Natural killer cell treated with Interleukin-12 subunit alpha and Interleukin-12 subunit beta and Interleukin-15 and Interleukin-18, amount 100 ng/mL, for 72 hours (primary cell): ENCODE data around the gene SPCS3. TPM values are rescaled to one million over a fixed set of nuclear protein-coding genes. Genes with fewer than 3 reads are reported as not detected.
"Not testable (repeated sequence)": the region's sequence is repeated elsewhere in the genome, so short reads cannot be mapped to it uniquely, and the experiment has no call there.

ENCODE experiments used
- ATAC-seq, 2 donors: fragments of 150-1000 bp; cut with Tn5 transposase in 1 of 2; sonication (Bioruptor Pico), chemical (Tn5 transposase) in 1 of 2; 2 replicates each; pipeline ENCODE4 v1.10.0; 2021
- DNase-seq: peaks from one replicate; pipeline ENCODE4 v3.0.0; 2022; ENCODE audit warnings: low spot score
- H3K27ac Mint-ChIP-seq, 2 donors: 1 replicate in 1 of 2; 2 replicates in 1 of 2; pipeline ENCODE4 v1.8.0; 2022; ENCODE audit warnings: mixed read lengths in 2 of 2, mild to moderate bottlenecking in 1 of 2, moderate library complexity in 1 of 2
- H3K27me3 Mint-ChIP-seq, 2 donors: 1 replicate in 1 of 2; 2 replicates in 1 of 2; pipeline ENCODE4 v1.8.0; 2022; ENCODE audit warnings: mixed read lengths in 2 of 2
- H3K36me3 Mint-ChIP-seq: one replicate; pipeline ENCODE4 v1.8.0; 2022; ENCODE audit warnings: mixed read lengths
- H3K4me1 Mint-ChIP-seq, 2 donors: 1 replicate in 1 of 2; 2 replicates in 1 of 2; pipeline ENCODE4 v1.8.0; 2022; ENCODE audit warnings: low read depth in 2 of 2, mixed read lengths in 2 of 2, mild to moderate bottlenecking in 1 of 2
- H3K4me3 Mint-ChIP-seq: one replicate; pipeline ENCODE4 v1.8.0; 2022; ENCODE audit warnings: mixed read lengths
- H3K9me3 Mint-ChIP-seq: 2 replicates; pipeline ENCODE4 v1.8.0; 2022; ENCODE audit warnings: mixed read lengths
- total RNA-seq, 2 donors: library from RNA; stranded (reverse); gene quantifications; one replicate each; pipeline ENCODE4 v1.2.3, GENCODE V29; 2022

Gene SPCS3
- total RNA-seq, 2 donors from 2014 or later = 218 to 239 TPM

GRCh38 chr4:176291748-176292147, 28.0 kb upstream of the SPCS3 start:
- no peak for DNase-seq
- H3K27me3 Mint-ChIP-seq = peaks cover 18 to 20% of the 10 kb centered on the region in 2 donors
- H3K4me1 Mint-ChIP-seq = no peaks in the 10 kb centered on the region
- no peaks in the 10 kb centered on the region for H3K9me3 Mint-ChIP-seq
- ATAC-seq = no peak
- H3K4me3 Mint-ChIP-seq = no peak overlapping the region
- no peak overlapping the region for H3K27ac Mint-ChIP-seq
- H3K36me3 Mint-ChIP-seq = no peaks in the 10 kb centered on the region

- peaks cover 18 to 20% of the 10 kb centered on the region in 2 donors for H3K27me3 Mint-ChIP-seq
- H3K9me3 Mint-ChIP-seq = no peaks in the 10 kb centered on the region
- H3K4me1 Mint-ChIP-seq = no peaks in the 10 kb centered on the region
- no peak overlapping the region for H3K27ac Mint-ChIP-seq
- H3K36me3 Mint-ChIP-seq = no peaks in the 10 kb centered on the region
- ATAC-seq = no peak
- H3K4me3 Mint-ChIP-seq = no peak overlapping the region
- no peak for DNase-seq
These were observed 26.8 kb upstream of the SPCS3 start for GRCh38 chr4:176292920-176293319.

GRCh38 chr4:176293660-176294059, 26.1 kb upstream of the SPCS3 start:
- no peaks in the 10 kb centered on the region for H3K36me3 Mint-ChIP-seq
- H3K4me1 Mint-ChIP-seq = no peaks in the 10 kb centered on the region
- ATAC-seq (no peak), DNase-seq (no peak)
- no peak overlapping the region for H3K27ac Mint-ChIP-seq
- H3K4me3 Mint-ChIP-seq = no peak overlapping the region
- H3K27me3 Mint-ChIP-seq = peaks cover 14 to 20% of the 10 kb centered on the region in 2 donors
- no peaks in the 10 kb centered on the region for H3K9me3 Mint-ChIP-seq

- not testable (repeated sequence) for H3K4me3 Mint-ChIP-seq, H3K36me3 Mint-ChIP-seq, H3K27ac Mint-ChIP-seq, H3K4me1 Mint-ChIP-seq, DNase-seq, H3K9me3 Mint-ChIP-seq, ATAC-seq
- peaks cover 5 to 13% of the 10 kb centered on the region in 2 donors for H3K27me3 Mint-ChIP-seq
These were observed 23.9 kb upstream of the SPCS3 start for GRCh38 chr4:176295907-176296306.

GRCh38 chr4:176298664-176299063, 21.1 kb upstream of the SPCS3 start:
- H3K27me3 Mint-ChIP-seq = peaks cover 9 to 15% of the 10 kb centered on the region in 2 donors

GRCh38 chr4:176300036-176300435, 19.7 kb upstream of the SPCS3 start:
- ATAC-seq (no peak), DNase-seq (no peak)
- H3K9me3 Mint-ChIP-seq = no peaks in the 10 kb centered on the region
- H3K4me3 Mint-ChIP-seq = no peak overlapping the region
- H3K27ac Mint-ChIP-seq = no peak overlapping the region
- H3K4me1 Mint-ChIP-seq = no peaks in the 10 kb centered on the region
- H3K27me3 Mint-ChIP-seq = peaks cover 13 to 21% of the 10 kb centered on the region in 2 donors
- H3K36me3 Mint-ChIP-seq = no peaks in the 10 kb centered on the region

More at GRCh38 chr4:176298664-176299063, 21.1 kb upstream of the SPCS3 start:
- Mint-ChIP-seq H3K27ac (no peak overlapping the region), H3K4me1 (no peaks in the 10 kb centered on the region), H3K9me3 (no peaks in the 10 kb centered on the region), H3K4me3 (no peak overlapping the region), H3K36me3 (no peaks in the 10 kb centered on the region)
- ATAC-seq (no peak), DNase-seq (no peak)

GRCh38 chr4:176300565-176300964, 19.2 kb upstream of the SPCS3 start:
- H3K4me1 Mint-ChIP-seq = no peaks in the 10 kb centered on the region
- H3K27me3 Mint-ChIP-seq = peaks cover 16 to 26% of the 10 kb centered on the region in 2 donors
- H3K27ac Mint-ChIP-seq = no peak overlapping the region
- ATAC-seq (no peak), DNase-seq (no peak)
- no peaks in the 10 kb centered on the region for H3K9me3 Mint-ChIP-seq
- no peak overlapping the region for H3K4me3 Mint-ChIP-seq
- H3K36me3 Mint-ChIP-seq = no peaks in the 10 kb centered on the region

- Mint-ChIP-seq H3K27ac (no peak overlapping the region), H3K36me3 (no peaks in the 10 kb centered on the region), H3K27me3 (peaks cover 20 to 33% of the 10 kb centered on the region in 2 donors), H3K4me1 (no peaks in the 10 kb centered on the region), H3K9me3 (no peaks in the 10 kb centered on the region), H3K4me3 (no peak overlapping the region)
- DNase-seq (no peak), ATAC-seq (no peak)
These were observed 17.2 kb upstream of the SPCS3 start for GRCh38 chr4:176302283-176303275.

- no peaks in the 10 kb centered on the region for H3K36me3 Mint-ChIP-seq
- ATAC-seq = no peak
- H3K27ac Mint-ChIP-seq = no peak overlapping the region
- peaks cover 24 to 35% of the 10 kb centered on the region in 2 donors for H3K27me3 Mint-ChIP-seq
- H3K4me3 Mint-ChIP-seq = no peak overlapping the region
- no peaks in the 10 kb centered on the region for H3K9me3 Mint-ChIP-seq
- no peaks in the 10 kb centered on the region for H3K4me1 Mint-ChIP-seq
- no peak for DNase-seq
These were observed 15.8 kb upstream of the SPCS3 start for GRCh38 chr4:176303938-176304337.

- no peak for DNase-seq
- Mint-ChIP-seq H3K4me1 (no peaks in the 10 kb centered on the region), H3K4me3 (no peak overlapping the region), H3K27ac (no peak overlapping the region), H3K27me3 (peaks cover 26 to 30% of the 10 kb centered on the region in 2 donors), H3K9me3 (no peaks in the 10 kb centered on the region), H3K36me3 (no peaks in the 10 kb centered on the region)
- no peak for ATAC-seq
These were observed 12.7 kb upstream of the SPCS3 start for GRCh38 chr4:176306837-176307665.

GRCh38 chr4:176307666-176307930, 12.2 kb upstream of the SPCS3 start:
- ATAC-seq = no peak
- no peaks in the 10 kb centered on the region for H3K9me3 Mint-ChIP-seq

GRCh38 chr4:176308441-176308840, 11.3 kb upstream of the SPCS3 start:
- no peaks in the 10 kb centered on the region for H3K9me3 Mint-ChIP-seq
- peaks cover 20 to 22% of the 10 kb centered on the region in 2 donors for H3K27me3 Mint-ChIP-seq
- no peaks in the 10 kb centered on the region for H3K4me1 Mint-ChIP-seq
- DNase-seq = no peak
- no peaks in the 10 kb centered on the region for H3K36me3 Mint-ChIP-seq
- ATAC-seq = no peak
- no peak overlapping the region for H3K27ac Mint-ChIP-seq
- H3K4me3 Mint-ChIP-seq = no peak overlapping the region

More at GRCh38 chr4:176307666-176307930, 12.2 kb upstream of the SPCS3 start:
- no peak overlapping the region for H3K4me3 Mint-ChIP-seq
- H3K27me3 Mint-ChIP-seq = peaks cover 26 to 30% of the 10 kb centered on the region in 2 donors
- H3K27ac Mint-ChIP-seq = no peak overlapping the region
- no peaks in the 10 kb centered on the region for H3K36me3 Mint-ChIP-seq
- no peak for DNase-seq
- H3K4me1 Mint-ChIP-seq = no peaks in the 10 kb centered on the region

GRCh38 chr4:176309046-176309445, 10.7 kb upstream of the SPCS3 start:
- Mint-ChIP-seq H3K36me3 (no peaks in the 10 kb centered on the region), H3K4me1 (no peaks in the 10 kb centered on the region), H3K9me3 (no peaks in the 10 kb centered on the region), H3K27me3 (peaks cover 16 to 18% of the 10 kb centered on the region in 2 donors), H3K27ac (no peak overlapping the region), H3K4me3 (no peak overlapping the region)
- ATAC-seq (no peak), DNase-seq (no peak)

GRCh38 chr4:176309772-176310171, 10.0 kb upstream of the SPCS3 start:
- DNase-seq (no peak), ATAC-seq (no peak)
- peaks cover 15 to 16% of the 10 kb centered on the region in 2 donors for H3K27me3 Mint-ChIP-seq
- H3K9me3 Mint-ChIP-seq = no peaks in the 10 kb centered on the region
- no peaks in the 10 kb centered on the region for H3K36me3 Mint-ChIP-seq
- H3K4me3 Mint-ChIP-seq = no peak overlapping the region
- no peak overlapping the region for H3K27ac Mint-ChIP-seq
- H3K4me1 Mint-ChIP-seq = no peaks in the 10 kb centered on the region
